Endothelial cell of umbilical vein (primary cell): ENCODE results near the gene CXorf38. TPM values are rescaled to one million over a fixed set of nuclear protein-coding genes. Genes with fewer than 3 reads are reported as not detected.

Source experiments
- BruUV-seq: library from RNA; stranded (reverse); fragments of 400-500 nt; replicated peaks from 2 replicates; lab custom pipeline; 2021; lab: Mats Ljungman, UMichigan
- CTCF ChIA-PET: fragments of 300-600, 350-600 bp; sonication (Branson Sonifier 250); formaldehyde crosslinking; loops from one replicate; lab custom pipeline; 2021; ENCODE audit warnings: antibody characterized with exemption, inconsistent platforms; lab: Charles Lee
- POLR2A ChIA-PET: fragments of 300-600, 350-600 bp; sonication (Branson Sonifier 250); formaldehyde crosslinking; loops from one replicate; lab custom pipeline; 2021; ENCODE audit warnings: antibody characterized with exemption, inconsistent platforms; lab: Charles Lee
- DNase-seq: peaks from one replicate; pipeline ENCODE4 v3.0.0-alpha.2; 2011; ENCODE audit warnings: low read depth, low spot score
- FAIRE-seq: peaks from 2 replicates; lab custom pipeline; 2011; peaks lifted over from hg19 to GRCh38; lab: Jason Lieb, UNC
- H2AFZ ChIP-seq: 2 replicates; pipeline ENCODE4 v1.6.0; 2012; ENCODE audit warnings: low read depth, low read length, control low read depth, inconsistent platforms
- H3K27ac ChIP-seq: 2 replicates; pipeline ENCODE4 v1.5.1; 2011; ENCODE audit warnings: low read depth, mild to moderate bottlenecking, control low read depth, low read length, moderate library complexity; ENCODE audit not compliant: insufficient read depth
- H3K27me3 ChIP-seq, 2 experiments: 2 replicates each; pipeline versions ENCODE4 v1.6.0 to v1.6.1; 2011; ENCODE audit warnings: low read length in 2 of 2, mixed read lengths in 1 of 2; ENCODE audit not compliant: control insufficient read depth in 2 of 2, insufficient read depth in 2 of 2
- H3K36me3 ChIP-seq, 2 experiments: 2 replicates in 1 of 2; 3 replicates in 1 of 2; pipeline ENCODE4 v1.5.1; 2011; ENCODE audit warnings: low read length in 2 of 2, mild to moderate bottlenecking in 1 of 2, moderate library complexity in 1 of 2; ENCODE audit not compliant: control insufficient read depth in 2 of 2, insufficient read depth in 2 of 2; ENCODE audit errors: extremely low read depth in 1 of 2
- H3K4me1 ChIP-seq: 3 replicates; pipeline ENCODE4 v1.5.1; 2011; ENCODE audit warnings: mild to moderate bottlenecking, low read length; ENCODE audit not compliant: control insufficient read depth, insufficient read depth; ENCODE audit errors: extremely low read depth
- H3K4me2 ChIP-seq: 2 replicates; pipeline ENCODE4 v1.6.1; 2011; ENCODE audit warnings: low read length, control low read depth, mixed read lengths; ENCODE audit not compliant: insufficient read depth
- H3K4me3 ChIP-seq, 3 experiments: fragments of 200-600 bp in 1 of 3; sonication (generic), shearing (Covaris generic) in 1 of 3; replicated peaks in 1 of 3; 2 replicates each; pipeline ENCODE4 v1.5.1; 2011 to 2016; ENCODE audit warnings: control low read depth in 3 of 3, low read length in 3 of 3, mild to moderate bottlenecking in 2 of 3, inconsistent platforms in 1 of 3, low read depth in 1 of 3, moderate library complexity in 1 of 3; ENCODE audit not compliant: insufficient read depth in 1 of 3
- H3K79me2 ChIP-seq: 2 replicates; pipeline ENCODE4 v1.6.0; 2012; ENCODE audit warnings: low read length, inconsistent platforms; ENCODE audit not compliant: control insufficient read depth, insufficient read depth
- H3K9ac ChIP-seq: replicated peaks from 2 replicates; pipeline ENCODE3; 2011; ENCODE audit warnings: low read length, control low read depth; ENCODE audit not compliant: insufficient read depth; ENCODE audit errors: extremely low read depth
- H3K9me1 ChIP-seq: replicated peaks from 3 replicates; pipeline ENCODE4 v1.6.0; 2011; ENCODE audit warnings: mild to moderate bottlenecking, low read length; ENCODE audit not compliant: control insufficient read depth, insufficient read depth; ENCODE audit errors: extremely low read depth
- H3K9me3 ChIP-seq: replicated peaks from 2 replicates; pipeline ENCODE4 v1.5.1; 2012; ENCODE audit warnings: low read length, inconsistent platforms; ENCODE audit not compliant: control insufficient read depth, insufficient read depth
- H4K20me1 ChIP-seq: replicated peaks from 2 replicates; pipeline ENCODE3; 2011; ENCODE audit warnings: mild to moderate bottlenecking, low read length; ENCODE audit not compliant: control insufficient read depth, insufficient read depth; ENCODE audit errors: extremely low read depth
- CTCF ChIP-seq, 2 donors: IDR thresholded peaks; 1 replicate in 1 of 2; 2 replicates in 1 of 2; pipeline ENCODE4 v1.5.1; 2011; ENCODE audit warnings: low read length in 2 of 2, mild to moderate bottlenecking in 2 of 2, moderate library complexity in 2 of 2, control low read depth in 1 of 2, inconsistent platforms in 1 of 2, low read depth in 1 of 2; ENCODE audit not compliant: insufficient read depth in 1 of 2; ENCODE audit errors: extremely low read depth in 1 of 2
- EZH2 ChIP-seq: IDR thresholded peaks from 2 replicates; pipeline ENCODE4 v1.6.1; 2012; ENCODE audit warnings: borderline replicate concordance, low read depth, mild to moderate bottlenecking, moderate library complexity, low read length, inconsistent platforms; ENCODE audit not compliant: severe bottlenecking
- FOS ChIP-seq: IDR thresholded peaks from 2 replicates; pipeline ENCODE4 v1.6.1; 2011; ENCODE audit warnings: mild to moderate bottlenecking, low read length, moderate library complexity, borderline replicate concordance; ENCODE audit not compliant: insufficient read depth
- GATA2 ChIP-seq: IDR thresholded peaks from 2 replicates; pipeline ENCODE4 v1.7.0; 2011; ENCODE audit warnings: low read depth, mild to moderate bottlenecking, moderate library complexity, mixed read lengths, low read length; ENCODE audit not compliant: insufficient read length, insufficient read depth
- JUN ChIP-seq: IDR thresholded peaks from 2 replicates; pipeline ENCODE4 v1.6.1; 2011; ENCODE audit warnings: borderline replicate concordance, low read depth; ENCODE audit not compliant: insufficient read length, insufficient read depth
- MAX ChIP-seq: IDR thresholded peaks from 2 replicates; pipeline ENCODE4 v1.6.1; 2011; ENCODE audit not compliant: insufficient read depth, insufficient read length
- MYC ChIP-seq: IDR thresholded peaks from one replicate; pipeline ENCODE4 v1.6.1; 2011; ENCODE audit warnings: mild to moderate bottlenecking, low read depth, low read length
- POLR2A ChIP-seq: IDR thresholded peaks from 2 replicates; pipeline ENCODE4 v1.6.1; 2012; ENCODE audit warnings: low read depth, mild to moderate bottlenecking, control low read depth, low read length
- POLR2AphosphoS5 ChIP-seq: IDR thresholded peaks from 2 replicates; pipeline ENCODE4 v1.6.1; 2012; ENCODE audit warnings: low read depth, mild to moderate bottlenecking, control low read depth, low read length, moderate library complexity; ENCODE audit not compliant: insufficient read depth
- dilution Hi-C: fragments of 300-500 bp; cut with MboI; formaldehyde crosslinking; loops from one replicate; pipeline ENCODE4 v1.15.0; 2019; ENCODE audit warnings: low sequenced_read_pairs; ENCODE audit not compliant: extremely low pct_ligation_motif_present
- intact Hi-C: fragments of 100-400 bp; cut with micrococcal nuclease; formaldehyde crosslinking; loops from one replicate; pipeline ENCODE4 v1.10.0; 2022
- polyA plus RNA-seq, 4 experiments: library from polyadenylated mRNA; depleted of rRNA in 3 of 4; stranded (reverse) in 3 of 4; unstranded in 1 of 4; fragments of >200 nt; gene quantifications; 2 replicates each; pipeline versions ENCODE4 v1.2.1 to v1.2.3, GENCODE V29; 2011 to 2012; ENCODE audit warnings: missing spikeins in 1 of 4
- total RNA-seq: library from RNA; stranded (reverse); gene quantifications from 2 replicates; pipeline ENCODE4 v1.2.3, GENCODE V29; 2021

Gene CXorf38
- total and polyA plus RNA-seq, 2 donors (not counting 3 experiments of a cell fraction or from before 2014, with no cell fraction given), result 5.9 to 12.4 TPM

- Histone ChIP-seq H3K9ac (peak overlapping the region; percentile 78), H3K9me3 (no peaks in the 10 kb centered on the region), H3K4me1 (peaks cover 21% of the 10 kb centered on the region), H3K4me2 (peak overlapping the region; percentile 91), H3K27me3 (no peaks in the 10 kb centered on the region), H3K79me2 (peaks cover 44% of the 10 kb centered on the region), H4K20me1 (no peaks in the 10 kb centered on the region), H3K27ac (peak overlapping the region; percentile 43), H3K4me3 (peak overlapping the region; percentile 78 to 82 (median 81)), H2AFZ (no peak overlapping the region), H3K9me1 (no peaks in the 10 kb centered on the region), H3K36me3 (no peaks in the 10 kb centered on the region)
- TF ChIP-seq POLR2AphosphoS5 (no peak), MYC (no peak), GATA2 (no peak), CTCF (IDR thresholded peaks at IDR 0.05; ENCODE audit: extremely low read depth in 1 of 2, insufficient read depth in 1 of 2, low read depth in 1 of 2, low read length in 2 of 2) (no peak), EZH2 (no peak), FOS (no peak), MAX (no peak), POLR2A (no peak), JUN (no peak)
- intact Hi-C loops, result loop anchor here (2.0 kb wide), 1 partner anchor 102 kb away; no protein-coding TSS in a partner anchor
- dilution Hi-C loops, result no loop called here
- no TSS peak for BruUV-seq
- no peak for FAIRE-seq
- CTCF ChIA-PET, result interaction anchor here (2.5 kb wide), 1 partner anchor 103 kb away, joined by 17 read pairs; no protein-coding TSS in a partner anchor
- POLR2A ChIA-PET, result no interaction called here
- peak; percentile 24 for DNase-seq
Observed at GRCh38 chrX:40646489-40647306, 663 bp downstream of the CXorf38 start.
